Neural cell (in vitro differentiated cells): ENCODE data around the gene SLC25A23. TPM values are rescaled to one million over a fixed set of nuclear protein-coding genes. Genes with fewer than 3 reads are reported as not detected.

Experiments used
- H2AFZ ChIP-seq: fragments of 200-600, 300-800 bp; sonication (generic), shearing (Covaris generic); 2 replicates; pipeline ENCODE4 v1.6.0; 2014; ENCODE audit warnings: low read depth, mild to moderate bottlenecking, antibody characterized with exemption, low read length, moderate library complexity
- H3F3A ChIP-seq: fragments of 200-600 bp; shearing (Covaris generic); 2 replicates; pipeline ENCODE4 v1.6.1; 2016; ENCODE audit warnings: mild to moderate bottlenecking, moderate library complexity, mixed read lengths, antibody characterized with exemption, low read length; ENCODE audit not compliant: insufficient read depth, poor library complexity, severe bottlenecking
- H3K27ac ChIP-seq: fragments of 200-600, 300-800 bp; sonication (generic), shearing (Covaris generic); 2 replicates; pipeline ENCODE4 v1.5.1; 2014; ENCODE audit warnings: mild to moderate bottlenecking, low read length, moderate library complexity
- H3K27me3 ChIP-seq: fragments of 300-800, 200-600 bp; sonication (generic), shearing (Covaris generic); 2 replicates; pipeline ENCODE4 v1.6.0; 2014; ENCODE audit warnings: mild to moderate bottlenecking, low read depth, low read length, moderate library complexity; ENCODE audit not compliant: insufficient read depth
- H3K36me3 ChIP-seq: fragments of 300-800, 200-600 bp; sonication (generic), shearing (Covaris generic); 2 replicates; pipeline ENCODE4 v1.5.1; 2014; ENCODE audit warnings: mild to moderate bottlenecking, antibody characterized with exemption, low read length, moderate library complexity; ENCODE audit not compliant: insufficient read depth
- H3K4me2 ChIP-seq: fragments of 300-800, 200-600 bp; sonication (generic), shearing (Covaris generic); 2 replicates; pipeline ENCODE4 v1.6.0; 2014; ENCODE audit warnings: mild to moderate bottlenecking, low read length
- H3K4me3 ChIP-seq: fragments of 300-800, 200-600 bp; sonication (generic), shearing (Covaris generic); 2 replicates; pipeline ENCODE4 v1.5.1; 2014; ENCODE audit warnings: mild to moderate bottlenecking, low read length, moderate library complexity
- H3K79me2 ChIP-seq: fragments of 200-600 bp; shearing (Covaris generic); replicated peaks from 2 replicates; pipeline ENCODE4 v1.6.0; 2014; ENCODE audit warnings: mild to moderate bottlenecking, low read length, moderate library complexity; ENCODE audit not compliant: insufficient read depth
- H3K9ac ChIP-seq: fragments of 300-800, 200-600 bp; sonication (generic), shearing (Covaris generic); 2 replicates; pipeline ENCODE4 v1.6.1; 2016; ENCODE audit warnings: mild to moderate bottlenecking, low read length, mixed read lengths
- H3K9me2 ChIP-seq: fragments of 200-600 bp; shearing (Covaris generic); 2 replicates; pipeline ENCODE4 v1.6.1; 2016; ENCODE audit warnings: mild to moderate bottlenecking, low read length, mixed read lengths; ENCODE audit not compliant: insufficient read depth
- H3K9me3 ChIP-seq: fragments of 200-600, 300-800 bp; sonication (generic), shearing (Covaris generic); 2 replicates; pipeline ENCODE4 v1.6.1; 2016; ENCODE audit warnings: mild to moderate bottlenecking, mixed run types, low read length, moderate library complexity, mixed read lengths
- H4K20me1 ChIP-seq: fragments of 200-600 bp; shearing (Covaris generic); 2 replicates; pipeline ENCODE4 v1.6.1; 2016; ENCODE audit warnings: mild to moderate bottlenecking, mixed run types; ENCODE audit not compliant: insufficient read depth
- CTCF ChIP-seq: fragments of 450-650 bp; IDR thresholded peaks from 2 replicates; pipeline ENCODE4 v1.5.1; 2014; ENCODE audit warnings: antibody characterized with exemption, mild to moderate bottlenecking, moderate library complexity; ENCODE audit not compliant: poor library complexity, severe bottlenecking
- EP300 ChIP-seq: fragments of 450-650 bp; conservative IDR thresholded peaks from 2 replicates; pipeline ENCODE4 v1.6.1; 2014; ENCODE audit warnings: antibody characterized with exemption, mild to moderate bottlenecking, moderate library complexity; ENCODE audit not compliant: poor library complexity, severe bottlenecking
- EZH2 ChIP-seq: fragments of 200-600, 300-800 bp; shearing (Covaris generic), sonication (generic); IDR thresholded peaks from 2 replicates; pipeline ENCODE4 v1.6.1; 2014; ENCODE audit warnings: antibody characterized with exemption, low read length, borderline replicate concordance, mild to moderate bottlenecking; ENCODE audit not compliant: insufficient read depth, poor library complexity, severe bottlenecking
- MXI1 ChIP-seq: fragments of 450-650 bp; conservative IDR thresholded peaks from 2 replicates; pipeline ENCODE4 v1.6.1; 2014; ENCODE audit warnings: antibody characterized with exemption, mild to moderate bottlenecking; ENCODE audit not compliant: poor library complexity, severe bottlenecking
- POLR2AphosphoS5 ChIP-seq: IDR thresholded peaks from 2 replicates; pipeline ENCODE4 v1.6.1; 2012
- RAD21 ChIP-seq: fragments of 450-650 bp; conservative IDR thresholded peaks from 2 replicates; pipeline ENCODE4 v1.6.1; 2014; ENCODE audit warnings: antibody characterized with exemption, mild to moderate bottlenecking, moderate library complexity
- SMC3 ChIP-seq: fragments of 450-650 bp; conservative IDR thresholded peaks from 2 replicates; pipeline ENCODE4 v1.6.1; 2014; ENCODE audit warnings: antibody characterized with exemption, mild to moderate bottlenecking, moderate library complexity; ENCODE audit not compliant: poor library complexity
- TAF1 ChIP-seq: IDR thresholded peaks from 2 replicates; pipeline ENCODE4 v1.6.1; 2012; ENCODE audit warnings: low read depth
- polyA plus RNA-seq: library from polyadenylated mRNA; depleted of rRNA; stranded (reverse); fragments of >200 nt; gene quantifications from 2 replicates; pipeline ENCODE4 v1.2.3, GENCODE V29; 2014
- TF ChIP-seq, protein P1 (sequence below): IDR thresholded peaks from 2 replicates; pipeline ENCODE4 v1.6.1; 2012; ENCODE audit warnings: borderline replicate concordance

The SLC25A23 gene
- polyA plus RNA-seq, 1 donor from 2014 or later: 36.3 TPM

- no peaks in the 10 kb centered on the region for H3K9me2 ChIP-seq
- TF ChIP-seq POLR2AphosphoS5: no peak
- TF ChIP-seq, protein P1, sequence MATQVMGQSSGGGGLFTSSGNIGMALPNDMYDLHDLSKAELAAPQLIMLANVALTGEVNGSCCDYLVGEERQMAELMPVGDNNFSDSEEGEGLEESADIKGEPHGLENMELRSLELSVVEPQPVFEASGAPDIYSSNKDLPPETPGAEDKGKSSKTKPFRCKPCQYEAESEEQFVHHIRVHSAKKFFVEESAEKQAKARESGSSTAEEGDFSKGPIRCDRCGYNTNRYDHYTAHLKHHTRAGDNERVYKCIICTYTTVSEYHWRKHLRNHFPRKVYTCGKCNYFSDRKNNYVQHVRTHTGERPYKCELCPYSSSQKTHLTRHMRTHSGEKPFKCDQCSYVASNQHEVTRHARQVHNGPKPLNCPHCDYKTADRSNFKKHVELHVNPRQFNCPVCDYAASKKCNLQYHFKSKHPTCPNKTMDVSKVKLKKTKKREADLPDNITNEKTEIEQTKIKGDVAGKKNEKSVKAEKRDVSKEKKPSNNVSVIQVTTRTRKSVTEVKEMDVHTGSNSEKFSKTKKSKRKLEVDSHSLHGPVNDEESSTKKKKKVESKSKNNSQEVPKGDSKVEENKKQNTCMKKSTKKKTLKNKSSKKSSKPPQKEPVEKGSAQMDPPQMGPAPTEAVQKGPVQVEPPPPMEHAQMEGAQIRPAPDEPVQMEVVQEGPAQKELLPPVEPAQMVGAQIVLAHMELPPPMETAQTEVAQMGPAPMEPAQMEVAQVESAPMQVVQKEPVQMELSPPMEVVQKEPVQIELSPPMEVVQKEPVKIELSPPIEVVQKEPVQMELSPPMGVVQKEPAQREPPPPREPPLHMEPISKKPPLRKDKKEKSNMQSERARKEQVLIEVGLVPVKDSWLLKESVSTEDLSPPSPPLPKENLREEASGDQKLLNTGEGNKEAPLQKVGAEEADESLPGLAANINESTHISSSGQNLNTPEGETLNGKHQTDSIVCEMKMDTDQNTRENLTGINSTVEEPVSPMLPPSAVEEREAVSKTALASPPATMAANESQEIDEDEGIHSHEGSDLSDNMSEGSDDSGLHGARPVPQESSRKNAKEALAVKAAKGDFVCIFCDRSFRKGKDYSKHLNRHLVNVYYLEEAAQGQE: no peak
- TF ChIP-seq MXI1: no peak
- no peak for TF ChIP-seq TAF1
- TF ChIP-seq EP300: no peak
- TF ChIP-seq RAD21: no peak
- no peak for TF ChIP-seq EZH2
- TF ChIP-seq CTCF: no peak
- no peak for TF ChIP-seq SMC3
- no peak overlapping the region for H3K27ac ChIP-seq
- H3K4me3 ChIP-seq: no peak overlapping the region
- no peaks in the 10 kb centered on the region for H3K9me3 ChIP-seq
- H3K79me2 ChIP-seq: no peaks in the 10 kb centered on the region
- no peak overlapping the region for H2AFZ ChIP-seq
- H3K36me3 ChIP-seq: no peaks in the 10 kb centered on the region
- H4K20me1 ChIP-seq: no peaks in the 10 kb centered on the region
- H3K27me3 ChIP-seq: peaks cover 38% of the 10 kb centered on the region
- H3K4me2 ChIP-seq: no peak overlapping the region
- no peak overlapping the region for H3K9ac ChIP-seq
- no peaks in the 10 kb centered on the region for H3F3A ChIP-seq
These were observed 7.1 kb upstream of the SLC25A23 start for GRCh38 chr19:6466526-6467248.

GRCh38 chr19:6465663-6466062 lies 6.1 kb upstream of the SLC25A23 start:
- Histone ChIP-seq H3K27me3 (peaks cover 38% of the 10 kb centered on the region), H3K4me3 (no peak overlapping the region), H3K79me2 (no peaks in the 10 kb centered on the region), H3F3A (no peaks in the 10 kb centered on the region), H3K4me2 (no peak overlapping the region), H3K27ac (no peak overlapping the region), H4K20me1 (no peaks in the 10 kb centered on the region), H3K9ac (no peak overlapping the region), H3K9me2 (no peaks in the 10 kb centered on the region), H2AFZ (no peak overlapping the region), H3K9me3 (no peaks in the 10 kb centered on the region), H3K36me3 (no peaks in the 10 kb centered on the region)
- no peak for TF ChIP-seq RAD21
- TF ChIP-seq MXI1: no peak
- no peak for TF ChIP-seq SMC3
- TF ChIP-seq EP300: no peak
